ENCODE data around the gene FTO.

GRCh38 chr16:53967572-53967971 is 263.6 kb downstream of the FTO start:
- TF ChIP-seq, protein P1, sequence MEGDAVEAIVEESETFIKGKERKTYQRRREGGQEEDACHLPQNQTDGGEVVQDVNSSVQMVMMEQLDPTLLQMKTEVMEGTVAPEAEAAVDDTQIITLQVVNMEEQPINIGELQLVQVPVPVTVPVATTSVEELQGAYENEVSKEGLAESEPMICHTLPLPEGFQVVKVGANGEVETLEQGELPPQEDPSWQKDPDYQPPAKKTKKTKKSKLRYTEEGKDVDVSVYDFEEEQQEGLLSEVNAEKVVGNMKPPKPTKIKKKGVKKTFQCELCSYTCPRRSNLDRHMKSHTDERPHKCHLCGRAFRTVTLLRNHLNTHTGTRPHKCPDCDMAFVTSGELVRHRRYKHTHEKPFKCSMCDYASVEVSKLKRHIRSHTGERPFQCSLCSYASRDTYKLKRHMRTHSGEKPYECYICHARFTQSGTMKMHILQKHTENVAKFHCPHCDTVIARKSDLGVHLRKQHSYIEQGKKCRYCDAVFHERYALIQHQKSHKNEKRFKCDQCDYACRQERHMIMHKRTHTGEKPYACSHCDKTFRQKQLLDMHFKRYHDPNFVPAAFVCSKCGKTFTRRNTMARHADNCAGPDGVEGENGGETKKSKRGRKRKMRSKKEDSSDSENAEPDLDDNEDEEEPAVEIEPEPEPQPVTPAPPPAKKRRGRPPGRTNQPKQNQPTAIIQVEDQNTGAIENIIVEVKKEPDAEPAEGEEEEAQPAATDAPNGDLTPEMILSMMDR (IDR thresholded peaks at IDR 0.05; ENCODE audit: control extremely low read depth in 1 of 3, insufficient read depth in 1 of 3, low read depth in 1 of 3, low read length in 3 of 3) = no peak
- TF ChIP-seq GABPA (IDR thresholded peaks at IDR 0.05; ENCODE audit: borderline replicate concordance, insufficient read depth, low read length) = no peak
- no peak for TF ChIP-seq POLR2AphosphoS5 (IDR thresholded peaks at IDR 0.05; ENCODE audit: low read depth, low read length)
- no peak for TF ChIP-seq TAF1 (IDR thresholded peaks at IDR 0.05; ENCODE audit: low read depth, low read length)
- TF ChIP-seq EZH2 (IDR thresholded peaks at IDR 0.05; ENCODE audit: low read depth, low read length, severe bottlenecking) = no peak
- no peak for TF ChIP-seq CBX5 (IDR thresholded peaks at IDR 0.05; ENCODE audit: low read depth, low read length)
- no peak for TF ChIP-seq POLR2A (IDR thresholded peaks at IDR 0.05; ENCODE audit: control extremely low read depth in 1 of 2, low read depth in 2 of 2, low read length in 2 of 2)
- TF ChIP-seq, protein P2, sequence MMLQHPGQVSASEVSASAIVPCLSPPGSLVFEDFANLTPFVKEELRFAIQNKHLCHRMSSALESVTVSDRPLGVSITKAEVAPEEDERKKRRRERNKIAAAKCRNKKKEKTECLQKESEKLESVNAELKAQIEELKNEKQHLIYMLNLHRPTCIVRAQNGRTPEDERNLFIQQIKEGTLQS (IDR thresholded peaks at IDR 0.05; ENCODE audit: insufficient read depth, low read depth, low read length) = no peak
- TF ChIP-seq SIN3A (conservative IDR thresholded peaks at IDR 0.05 in 1 of 2, IDR thresholded peaks at IDR 0.05 in 1 of 2; ENCODE audit: low read depth in 1 of 2, low read length in 2 of 2) = no peak
- no peak for TF ChIP-seq TBP (IDR thresholded peaks at IDR 0.05; ENCODE audit: low read depth, low read length)
- TF ChIP-seq RBBP5 (IDR thresholded peaks at IDR 0.05; ENCODE audit: borderline replicate concordance, low read depth, low read length) = no peak
- no peak for TF ChIP-seq CREB1 (IDR thresholded peaks at IDR 0.05)

Measured in H1 (cell line).